HG03439 (cell line): ENCODE data around the gene SCN2B.

Experiments used
- ATAC-seq: cut with Tn5 transposase; IDR thresholded peaks from one replicate; pipeline ENCODE4 v1.9.1; 2021; ENCODE audit warnings: mild to moderate bottlenecking, moderate library complexity; ENCODE audit not compliant: unreplicated experiment

SCN2B gene

GRCh38 chr11:118175031-118175992 lies 1.1 kb downstream of the SCN2B start:
- no peak for ATAC-seq

GRCh38 chr11:118174006-118174567 lies 2.4 kb downstream of the SCN2B start:
- no peak for ATAC-seq

- ATAC-seq, result no peak
Measured at GRCh38 chr11:118172356-118172755, 4.1 kb downstream of the SCN2B start.

GRCh38 chr11:118171269-118172062 lies 5.0 kb downstream of the SCN2B start:
- peak; percentile 54 for ATAC-seq

GRCh38 chr11:118170882-118171268 lies 5.6 kb downstream of the SCN2B start:
- ATAC-seq, result no peak

- no peak for ATAC-seq
Measured at GRCh38 chr11:118170231-118170630, 6.2 kb downstream of the SCN2B start.

- no peak for ATAC-seq
Measured at GRCh38 chr11:118169300-118170140, 6.9 kb downstream of the SCN2B start.

GRCh38 chr11:118168751-118169150 lies 7.7 kb downstream of the SCN2B start:
- no peak for ATAC-seq

GRCh38 chr11:118168316-118168715 lies 8.1 kb downstream of the SCN2B start:
- ATAC-seq, result no peak

- ATAC-seq, result no peak
Measured at GRCh38 chr11:118167906-118168305, 8.5 kb downstream of the SCN2B start.

GRCh38 chr11:118167253-118167652 lies 9.2 kb downstream of the SCN2B start:
- ATAC-seq, result no peak

- no peak for ATAC-seq
Measured at GRCh38 chr11:118166641-118167040, 9.8 kb downstream of the SCN2B start.

- ATAC-seq, result no peak
Measured at GRCh38 chr11:118164885-118165284, 11.6 kb downstream of the SCN2B start.

- no peak for ATAC-seq
Measured at GRCh38 chr11:118163494-118163893, 12.9 kb downstream of the SCN2B start.

GRCh38 chr11:118162846-118163245 lies 13.6 kb downstream of the SCN2B start:
- no peak for ATAC-seq

GRCh38 chr11:118161786-118162185 lies 14.7 kb downstream of the SCN2B start:
- no peak for ATAC-seq

GRCh38 chr11:118157186-118157895 lies 19.1 kb downstream of the SCN2B start:
- ATAC-seq, result no peak

GRCh38 chr11:118156531-118157185 lies 19.8 kb downstream of the SCN2B start:
- no peak for ATAC-seq

GRCh38 chr11:118155776-118156530 lies 20.5 kb downstream of the SCN2B start:
- ATAC-seq, result no peak
